Measurements from ENCODE around the gene SYT14. TPM values are rescaled to one million over a fixed set of nuclear protein-coding genes. Genes with fewer than 3 reads are reported as not detected.

The SYT14 gene
- total RNA-seq, 1 experiment from 2014 or later: 12.0 TPM

DNA sequence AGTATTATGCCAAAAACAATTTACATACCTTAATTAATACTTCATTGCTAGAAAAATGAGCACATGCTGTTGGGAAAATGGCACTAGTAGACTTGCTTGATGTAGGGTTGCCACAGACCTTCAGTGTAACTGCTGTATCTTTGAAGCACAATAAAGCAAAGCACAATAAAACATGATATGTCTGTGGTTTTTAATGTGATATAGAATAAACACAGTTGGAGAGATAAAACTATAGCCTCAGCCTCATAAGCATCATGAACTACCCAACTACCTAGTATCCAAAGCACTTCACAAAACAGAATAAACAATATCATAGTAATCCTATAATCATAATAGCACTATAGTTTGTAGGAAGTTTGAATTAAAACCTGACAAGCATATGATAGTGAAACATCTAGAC lies 143.5 kb downstream of the SYT14 start (continued):
- TF ChIP-seq, protein P1, sequence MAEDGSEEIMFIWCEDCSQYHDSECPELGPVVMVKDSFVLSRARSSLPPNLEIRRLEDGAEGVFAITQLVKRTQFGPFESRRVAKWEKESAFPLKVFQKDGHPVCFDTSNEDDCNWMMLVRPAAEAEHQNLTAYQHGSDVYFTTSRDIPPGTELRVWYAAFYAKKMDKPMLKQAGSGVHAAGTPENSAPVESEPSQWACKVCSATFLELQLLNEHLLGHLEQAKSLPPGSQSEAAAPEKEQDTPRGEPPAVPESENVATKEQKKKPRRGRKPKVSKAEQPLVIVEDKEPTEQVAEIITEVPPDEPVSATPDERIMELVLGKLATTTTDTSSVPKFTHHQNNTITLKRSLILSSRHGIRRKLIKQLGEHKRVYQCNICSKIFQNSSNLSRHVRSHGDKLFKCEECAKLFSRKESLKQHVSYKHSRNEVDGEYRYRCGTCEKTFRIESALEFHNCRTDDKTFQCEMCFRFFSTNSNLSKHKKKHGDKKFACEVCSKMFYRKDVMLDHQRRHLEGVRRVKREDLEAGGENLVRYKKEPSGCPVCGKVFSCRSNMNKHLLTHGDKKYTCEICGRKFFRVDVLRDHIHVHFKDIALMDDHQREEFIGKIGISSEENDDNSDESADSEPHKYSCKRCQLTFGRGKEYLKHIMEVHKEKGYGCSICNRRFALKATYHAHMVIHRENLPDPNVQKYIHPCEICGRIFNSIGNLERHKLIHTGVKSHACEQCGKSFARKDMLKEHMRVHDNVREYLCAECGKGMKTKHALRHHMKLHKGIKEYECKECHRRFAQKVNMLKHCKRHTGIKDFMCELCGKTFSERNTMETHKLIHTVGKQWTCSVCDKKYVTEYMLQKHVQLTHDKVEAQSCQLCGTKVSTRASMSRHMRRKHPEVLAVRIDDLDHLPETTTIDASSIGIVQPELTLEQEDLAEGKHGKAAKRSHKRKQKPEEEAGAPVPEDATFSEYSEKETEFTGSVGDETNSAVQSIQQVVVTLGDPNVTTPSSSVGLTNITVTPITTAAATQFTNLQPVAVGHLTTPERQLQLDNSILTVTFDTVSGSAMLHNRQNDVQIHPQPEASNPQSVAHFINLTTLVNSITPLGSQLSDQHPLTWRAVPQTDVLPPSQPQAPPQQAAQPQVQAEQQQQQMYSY (CRISPR knock-in tag; IDR thresholded peaks at IDR 0.05): no peak
- TF ChIP-seq ZNF219 (CRISPR knock-in tag; IDR thresholded peaks at IDR 0.05; ENCODE audit: borderline replicate concordance): no peak
- TF ChIP-seq, protein P2, sequence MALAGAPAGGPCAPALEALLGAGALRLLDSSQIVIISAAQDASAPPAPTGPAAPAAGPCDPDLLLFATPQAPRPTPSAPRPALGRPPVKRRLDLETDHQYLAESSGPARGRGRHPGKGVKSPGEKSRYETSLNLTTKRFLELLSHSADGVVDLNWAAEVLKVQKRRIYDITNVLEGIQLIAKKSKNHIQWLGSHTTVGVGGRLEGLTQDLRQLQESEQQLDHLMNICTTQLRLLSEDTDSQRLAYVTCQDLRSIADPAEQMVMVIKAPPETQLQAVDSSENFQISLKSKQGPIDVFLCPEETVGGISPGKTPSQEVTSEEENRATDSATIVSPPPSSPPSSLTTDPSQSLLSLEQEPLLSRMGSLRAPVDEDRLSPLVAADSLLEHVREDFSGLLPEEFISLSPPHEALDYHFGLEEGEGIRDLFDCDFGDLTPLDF (CRISPR knock-in tag; IDR thresholded peaks at IDR 0.05): no peak
- TF ChIP-seq, protein P3, sequence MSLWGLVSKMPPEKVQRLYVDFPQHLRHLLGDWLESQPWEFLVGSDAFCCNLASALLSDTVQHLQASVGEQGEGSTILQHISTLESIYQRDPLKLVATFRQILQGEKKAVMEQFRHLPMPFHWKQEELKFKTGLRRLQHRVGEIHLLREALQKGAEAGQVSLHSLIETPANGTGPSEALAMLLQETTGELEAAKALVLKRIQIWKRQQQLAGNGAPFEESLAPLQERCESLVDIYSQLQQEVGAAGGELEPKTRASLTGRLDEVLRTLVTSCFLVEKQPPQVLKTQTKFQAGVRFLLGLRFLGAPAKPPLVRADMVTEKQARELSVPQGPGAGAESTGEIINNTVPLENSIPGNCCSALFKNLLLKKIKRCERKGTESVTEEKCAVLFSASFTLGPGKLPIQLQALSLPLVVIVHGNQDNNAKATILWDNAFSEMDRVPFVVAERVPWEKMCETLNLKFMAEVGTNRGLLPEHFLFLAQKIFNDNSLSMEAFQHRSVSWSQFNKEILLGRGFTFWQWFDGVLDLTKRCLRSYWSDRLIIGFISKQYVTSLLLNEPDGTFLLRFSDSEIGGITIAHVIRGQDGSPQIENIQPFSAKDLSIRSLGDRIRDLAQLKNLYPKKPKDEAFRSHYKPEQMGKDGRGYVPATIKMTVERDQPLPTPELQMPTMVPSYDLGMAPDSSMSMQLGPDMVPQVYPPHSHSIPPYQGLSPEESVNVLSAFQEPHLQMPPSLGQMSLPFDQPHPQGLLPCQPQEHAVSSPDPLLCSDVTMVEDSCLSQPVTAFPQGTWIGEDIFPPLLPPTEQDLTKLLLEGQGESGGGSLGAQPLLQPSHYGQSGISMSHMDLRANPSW (CRISPR knock-in tag; conservative IDR thresholded peaks at IDR 0.05; ENCODE audit: low read depth): no peak
- TF ChIP-seq, protein P4, sequence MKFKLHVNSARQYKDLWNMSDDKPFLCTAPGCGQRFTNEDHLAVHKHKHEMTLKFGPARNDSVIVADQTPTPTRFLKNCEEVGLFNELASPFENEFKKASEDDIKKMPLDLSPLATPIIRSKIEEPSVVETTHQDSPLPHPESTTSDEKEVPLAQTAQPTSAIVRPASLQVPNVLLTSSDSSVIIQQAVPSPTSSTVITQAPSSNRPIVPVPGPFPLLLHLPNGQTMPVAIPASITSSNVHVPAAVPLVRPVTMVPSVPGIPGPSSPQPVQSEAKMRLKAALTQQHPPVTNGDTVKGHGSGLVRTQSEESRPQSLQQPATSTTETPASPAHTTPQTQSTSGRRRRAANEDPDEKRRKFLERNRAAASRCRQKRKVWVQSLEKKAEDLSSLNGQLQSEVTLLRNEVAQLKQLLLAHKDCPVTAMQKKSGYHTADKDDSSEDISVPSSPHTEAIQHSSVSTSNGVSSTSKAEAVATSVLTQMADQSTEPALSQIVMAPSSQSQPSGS (CRISPR knock-in tag; IDR thresholded peaks at IDR 0.05; ENCODE audit: borderline replicate concordance, low read depth): no peak

DNA sequence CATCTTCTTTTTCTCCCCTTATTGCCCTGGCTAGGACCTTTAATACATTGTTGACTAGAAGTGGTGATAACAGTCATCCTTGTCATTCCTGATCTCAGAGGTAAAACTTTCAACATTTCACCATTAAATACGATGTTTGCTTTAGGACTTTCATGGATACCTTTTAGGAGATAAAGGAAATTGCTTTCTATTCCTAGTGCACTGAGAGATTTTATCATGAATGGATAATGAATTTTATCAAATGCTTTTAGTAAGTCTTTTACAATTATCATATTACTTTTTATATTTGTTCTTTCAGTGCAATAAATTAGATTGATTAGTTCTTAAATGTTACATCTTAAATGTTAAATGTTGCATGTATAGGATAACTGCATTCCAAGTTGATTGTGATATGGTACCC lies 147.3 kb downstream of the SYT14 start:
- ChIA-PET CTCF (no interaction called here), POLR2A (no interaction called here)
- no peaks in the 10 kb centered on the region for H3K27me3 Mint-ChIP-seq (ENCODE audit: low read depth)
- peaks cover 15% of the 10 kb centered on the region for H3K36me3 Mint-ChIP-seq
- H3K9me3 Mint-ChIP-seq: peaks cover 15% of the 10 kb centered on the region
- no peak for ATAC-seq
- H3K27ac Mint-ChIP-seq: no peak overlapping the region
- H3K4me3 Mint-ChIP-seq: no peak overlapping the region
- no peaks in the 10 kb centered on the region for H3K4me1 Mint-ChIP-seq
- DNase-seq (ENCODE audit: low spot score): no peak
- TF ChIP-seq SMAD4 (CRISPR knock-in tag; IDR thresholded peaks at IDR 0.05) (no peak), GTF2I (CRISPR knock-in tag; conservative IDR thresholded peaks at IDR 0.05) (no peak), NFATC4 (CRISPR knock-in tag; IDR thresholded peaks at IDR 0.05) (no peak), CREB1 (CRISPR knock-in tag; IDR thresholded peaks at IDR 0.05) (no peak), ZNF416 (CRISPR knock-in tag; IDR thresholded peaks at IDR 0.05) (no peak)
- TF ChIP-seq, protein P5, sequence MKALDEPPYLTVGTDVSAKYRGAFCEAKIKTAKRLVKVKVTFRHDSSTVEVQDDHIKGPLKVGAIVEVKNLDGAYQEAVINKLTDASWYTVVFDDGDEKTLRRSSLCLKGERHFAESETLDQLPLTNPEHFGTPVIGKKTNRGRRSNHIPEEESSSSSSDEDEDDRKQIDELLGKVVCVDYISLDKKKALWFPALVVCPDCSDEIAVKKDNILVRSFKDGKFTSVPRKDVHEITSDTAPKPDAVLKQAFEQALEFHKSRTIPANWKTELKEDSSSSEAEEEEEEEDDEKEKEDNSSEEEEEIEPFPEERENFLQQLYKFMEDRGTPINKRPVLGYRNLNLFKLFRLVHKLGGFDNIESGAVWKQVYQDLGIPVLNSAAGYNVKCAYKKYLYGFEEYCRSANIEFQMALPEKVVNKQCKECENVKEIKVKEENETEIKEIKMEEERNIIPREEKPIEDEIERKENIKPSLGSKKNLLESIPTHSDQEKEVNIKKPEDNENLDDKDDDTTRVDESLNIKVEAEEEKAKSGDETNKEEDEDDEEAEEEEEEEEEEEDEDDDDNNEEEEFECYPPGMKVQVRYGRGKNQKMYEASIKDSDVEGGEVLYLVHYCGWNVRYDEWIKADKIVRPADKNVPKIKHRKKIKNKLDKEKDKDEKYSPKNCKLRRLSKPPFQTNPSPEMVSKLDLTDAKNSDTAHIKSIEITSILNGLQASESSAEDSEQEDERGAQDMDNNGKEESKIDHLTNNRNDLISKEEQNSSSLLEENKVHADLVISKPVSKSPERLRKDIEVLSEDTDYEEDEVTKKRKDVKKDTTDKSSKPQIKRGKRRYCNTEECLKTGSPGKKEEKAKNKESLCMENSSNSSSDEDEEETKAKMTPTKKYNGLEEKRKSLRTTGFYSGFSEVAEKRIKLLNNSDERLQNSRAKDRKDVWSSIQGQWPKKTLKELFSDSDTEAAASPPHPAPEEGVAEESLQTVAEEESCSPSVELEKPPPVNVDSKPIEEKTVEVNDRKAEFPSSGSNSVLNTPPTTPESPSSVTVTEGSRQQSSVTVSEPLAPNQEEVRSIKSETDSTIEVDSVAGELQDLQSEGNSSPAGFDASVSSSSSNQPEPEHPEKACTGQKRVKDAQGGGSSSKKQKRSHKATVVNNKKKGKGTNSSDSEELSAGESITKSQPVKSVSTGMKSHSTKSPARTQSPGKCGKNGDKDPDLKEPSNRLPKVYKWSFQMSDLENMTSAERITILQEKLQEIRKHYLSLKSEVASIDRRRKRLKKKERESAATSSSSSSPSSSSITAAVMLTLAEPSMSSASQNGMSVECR (CRISPR knock-in tag; IDR thresholded peaks at IDR 0.05; ENCODE audit: borderline replicate concordance): no peak
- TF ChIP-seq, protein P3 (CRISPR knock-in tag; conservative IDR thresholded peaks at IDR 0.05; ENCODE audit: low read depth): no peak
- TF ChIP-seq, protein P6, sequence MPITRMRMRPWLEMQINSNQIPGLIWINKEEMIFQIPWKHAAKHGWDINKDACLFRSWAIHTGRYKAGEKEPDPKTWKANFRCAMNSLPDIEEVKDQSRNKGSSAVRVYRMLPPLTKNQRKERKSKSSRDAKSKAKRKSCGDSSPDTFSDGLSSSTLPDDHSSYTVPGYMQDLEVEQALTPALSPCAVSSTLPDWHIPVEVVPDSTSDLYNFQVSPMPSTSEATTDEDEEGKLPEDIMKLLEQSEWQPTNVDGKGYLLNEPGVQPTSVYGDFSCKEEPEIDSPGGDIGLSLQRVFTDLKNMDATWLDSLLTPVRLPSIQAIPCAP (CRISPR knock-in tag; IDR thresholded peaks at IDR 0.05): no peak
- TF ChIP-seq, protein P7, sequence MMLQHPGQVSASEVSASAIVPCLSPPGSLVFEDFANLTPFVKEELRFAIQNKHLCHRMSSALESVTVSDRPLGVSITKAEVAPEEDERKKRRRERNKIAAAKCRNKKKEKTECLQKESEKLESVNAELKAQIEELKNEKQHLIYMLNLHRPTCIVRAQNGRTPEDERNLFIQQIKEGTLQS (CRISPR knock-in tag; conservative IDR thresholded peaks at IDR 0.05): no peak
- TF ChIP-seq, protein P8, sequence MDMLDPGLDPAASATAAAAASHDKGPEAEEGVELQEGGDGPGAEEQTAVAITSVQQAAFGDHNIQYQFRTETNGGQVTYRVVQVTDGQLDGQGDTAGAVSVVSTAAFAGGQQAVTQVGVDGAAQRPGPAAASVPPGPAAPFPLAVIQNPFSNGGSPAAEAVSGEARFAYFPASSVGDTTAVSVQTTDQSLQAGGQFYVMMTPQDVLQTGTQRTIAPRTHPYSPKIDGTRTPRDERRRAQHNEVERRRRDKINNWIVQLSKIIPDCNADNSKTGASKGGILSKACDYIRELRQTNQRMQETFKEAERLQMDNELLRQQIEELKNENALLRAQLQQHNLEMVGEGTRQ (CRISPR knock-in tag; IDR thresholded peaks at IDR 0.05): no peak
- TF ChIP-seq, protein P9, sequence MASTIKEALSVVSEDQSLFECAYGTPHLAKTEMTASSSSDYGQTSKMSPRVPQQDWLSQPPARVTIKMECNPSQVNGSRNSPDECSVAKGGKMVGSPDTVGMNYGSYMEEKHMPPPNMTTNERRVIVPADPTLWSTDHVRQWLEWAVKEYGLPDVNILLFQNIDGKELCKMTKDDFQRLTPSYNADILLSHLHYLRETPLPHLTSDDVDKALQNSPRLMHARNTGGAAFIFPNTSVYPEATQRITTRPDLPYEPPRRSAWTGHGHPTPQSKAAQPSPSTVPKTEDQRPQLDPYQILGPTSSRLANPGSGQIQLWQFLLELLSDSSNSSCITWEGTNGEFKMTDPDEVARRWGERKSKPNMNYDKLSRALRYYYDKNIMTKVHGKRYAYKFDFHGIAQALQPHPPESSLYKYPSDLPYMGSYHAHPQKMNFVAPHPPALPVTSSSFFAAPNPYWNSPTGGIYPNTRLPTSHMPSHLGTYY (CRISPR knock-in tag; IDR thresholded peaks at IDR 0.05): no peak

All from WTC11 (cell line).